ENCODE data around the gene MAP7D1.
A peak's percentile ranks its signal among the peaks of the same experiment; 100 is the strongest.

Gene MAP7D1

DNA sequence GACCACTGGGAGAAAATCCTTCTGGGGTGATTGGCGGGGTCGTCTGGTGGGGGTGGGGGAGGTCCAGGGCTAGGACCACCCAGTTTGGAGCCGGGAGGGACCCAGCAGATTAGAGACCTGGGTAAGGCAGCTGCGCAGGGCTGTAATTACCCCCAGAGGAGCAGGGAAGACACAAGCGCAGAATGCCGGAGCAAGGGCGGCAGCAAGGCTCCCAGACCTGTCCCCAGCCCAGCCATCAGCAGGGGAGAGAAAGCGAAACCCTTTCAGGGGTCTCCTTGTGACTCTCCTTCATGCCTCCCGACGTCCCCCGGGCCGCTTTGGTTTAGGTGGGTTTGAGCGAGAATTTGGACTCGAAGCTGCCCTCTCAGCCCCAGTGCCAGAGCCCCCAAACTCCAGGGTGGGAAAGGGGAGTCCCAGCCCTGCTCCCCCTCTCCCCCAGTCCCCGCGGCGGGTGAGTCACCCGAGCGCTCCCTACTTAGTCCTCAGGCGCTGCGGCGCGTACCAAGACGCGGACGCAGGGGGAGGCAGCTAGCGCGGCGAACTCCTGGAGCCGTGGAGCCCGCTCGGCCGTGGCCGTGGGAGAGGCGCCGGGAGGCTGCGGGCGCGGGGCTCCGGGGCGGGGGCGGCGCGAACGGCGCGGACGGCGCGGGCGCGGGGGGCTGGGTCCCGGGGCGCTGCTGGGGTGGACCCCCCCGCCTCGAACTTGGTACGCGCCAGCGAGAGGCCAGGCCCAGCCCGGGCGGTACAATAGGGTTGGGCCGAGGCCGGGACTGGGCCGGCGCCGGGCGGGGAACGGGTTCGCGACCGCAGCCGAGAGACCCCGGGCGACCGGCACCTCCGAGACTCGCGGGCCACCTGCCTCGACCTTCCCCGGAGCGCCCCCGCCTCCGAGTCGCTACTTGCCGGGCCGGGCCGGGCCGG, at the start of gene MAP7D1:
Gene MAP7D1, plus strand, starts transcription at position 753 of the 921 bp plus-strand sequence. CDS start 258 bp downstream, outside the sequence.
- DNase-seq (ENCODE audit: insufficient read length, low spot score) (peak; percentile 65), FAIRE-seq (no peak)
- TF ChIP-seq, protein P1, sequence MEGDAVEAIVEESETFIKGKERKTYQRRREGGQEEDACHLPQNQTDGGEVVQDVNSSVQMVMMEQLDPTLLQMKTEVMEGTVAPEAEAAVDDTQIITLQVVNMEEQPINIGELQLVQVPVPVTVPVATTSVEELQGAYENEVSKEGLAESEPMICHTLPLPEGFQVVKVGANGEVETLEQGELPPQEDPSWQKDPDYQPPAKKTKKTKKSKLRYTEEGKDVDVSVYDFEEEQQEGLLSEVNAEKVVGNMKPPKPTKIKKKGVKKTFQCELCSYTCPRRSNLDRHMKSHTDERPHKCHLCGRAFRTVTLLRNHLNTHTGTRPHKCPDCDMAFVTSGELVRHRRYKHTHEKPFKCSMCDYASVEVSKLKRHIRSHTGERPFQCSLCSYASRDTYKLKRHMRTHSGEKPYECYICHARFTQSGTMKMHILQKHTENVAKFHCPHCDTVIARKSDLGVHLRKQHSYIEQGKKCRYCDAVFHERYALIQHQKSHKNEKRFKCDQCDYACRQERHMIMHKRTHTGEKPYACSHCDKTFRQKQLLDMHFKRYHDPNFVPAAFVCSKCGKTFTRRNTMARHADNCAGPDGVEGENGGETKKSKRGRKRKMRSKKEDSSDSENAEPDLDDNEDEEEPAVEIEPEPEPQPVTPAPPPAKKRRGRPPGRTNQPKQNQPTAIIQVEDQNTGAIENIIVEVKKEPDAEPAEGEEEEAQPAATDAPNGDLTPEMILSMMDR (IDR thresholded peaks at IDR 0.05; ENCODE audit: insufficient read depth, missing control alignments) = no peak

DNA sequence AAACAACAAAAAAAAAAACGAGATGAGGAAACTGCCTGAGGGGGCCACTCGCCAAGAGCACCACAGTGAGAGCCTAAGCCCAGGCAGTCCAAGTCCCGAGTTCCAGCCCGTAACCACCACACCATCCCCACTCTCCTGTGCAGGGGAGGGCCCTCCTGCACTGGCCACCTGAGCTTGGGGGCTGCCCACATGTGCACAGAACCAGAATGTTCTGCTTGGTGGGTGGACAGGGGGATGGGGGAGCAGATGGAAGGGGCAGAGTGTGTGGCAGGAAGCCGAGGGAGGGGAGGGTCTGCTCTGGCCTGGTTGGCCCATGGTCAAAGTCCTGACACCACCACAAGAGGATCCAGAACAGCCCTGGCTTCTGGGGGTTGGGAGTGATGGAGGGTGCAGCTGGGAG, 49.7 kb upstream of the MAP7D1 start:
- no peak for FAIRE-seq
- TF ChIP-seq, protein P1 (IDR thresholded peaks at IDR 0.05; ENCODE audit: insufficient read depth, missing control alignments) = no peak
- no peak for DNase-seq (ENCODE audit: insufficient read length, low spot score)

DNA sequence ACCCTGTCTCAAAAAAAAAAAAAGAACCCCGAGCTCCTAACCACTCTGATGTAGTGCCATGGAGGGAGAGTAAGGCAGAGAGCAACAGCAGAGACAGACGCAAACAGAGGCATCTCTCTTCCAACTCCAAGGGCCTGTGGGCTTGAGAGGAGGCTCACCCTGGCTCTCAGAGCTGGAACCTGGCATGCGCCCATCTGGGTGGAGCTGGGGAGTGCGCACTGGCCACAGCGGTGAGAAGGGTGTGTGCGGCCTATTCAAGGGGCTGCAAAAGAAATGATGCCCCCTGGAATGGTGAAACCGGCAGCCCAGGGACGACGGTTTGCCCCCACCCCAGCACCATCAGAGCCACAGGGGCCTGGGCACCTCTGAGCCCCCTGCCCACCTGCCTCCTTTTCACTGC, 48.6 kb upstream of the MAP7D1 start:
- DNase-seq (ENCODE audit: insufficient read length, low spot score) (no peak), FAIRE-seq (no peak)
- TF ChIP-seq, protein P1 (IDR thresholded peaks at IDR 0.05; ENCODE audit: insufficient read depth, missing control alignments) = no peak

DNA sequence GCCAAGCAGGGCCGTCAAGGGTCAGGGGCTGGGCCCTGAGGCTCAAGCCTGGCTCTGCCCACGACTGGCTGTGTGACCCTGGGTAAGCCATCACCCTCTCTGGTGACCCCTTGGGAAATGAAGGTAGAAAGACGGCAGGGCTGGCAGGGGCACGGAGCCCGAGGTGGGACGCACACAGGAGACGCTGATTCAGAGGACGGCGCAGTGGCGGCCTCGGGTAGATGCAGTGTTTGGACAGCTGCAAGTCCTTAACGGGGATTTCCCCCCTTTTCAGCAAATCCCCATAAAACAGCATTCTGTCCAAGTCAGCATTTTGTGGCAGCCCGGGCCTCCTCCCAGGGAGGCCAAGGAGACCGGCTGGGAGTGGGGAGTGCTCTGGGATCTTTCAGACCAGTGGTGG, 47.6 kb upstream of the MAP7D1 start:
- FAIRE-seq (no peak), DNase-seq (ENCODE audit: insufficient read length, low spot score) (no peak)
- TF ChIP-seq, protein P1 (IDR thresholded peaks at IDR 0.05; ENCODE audit: insufficient read depth, missing control alignments) = no peak

DNA sequence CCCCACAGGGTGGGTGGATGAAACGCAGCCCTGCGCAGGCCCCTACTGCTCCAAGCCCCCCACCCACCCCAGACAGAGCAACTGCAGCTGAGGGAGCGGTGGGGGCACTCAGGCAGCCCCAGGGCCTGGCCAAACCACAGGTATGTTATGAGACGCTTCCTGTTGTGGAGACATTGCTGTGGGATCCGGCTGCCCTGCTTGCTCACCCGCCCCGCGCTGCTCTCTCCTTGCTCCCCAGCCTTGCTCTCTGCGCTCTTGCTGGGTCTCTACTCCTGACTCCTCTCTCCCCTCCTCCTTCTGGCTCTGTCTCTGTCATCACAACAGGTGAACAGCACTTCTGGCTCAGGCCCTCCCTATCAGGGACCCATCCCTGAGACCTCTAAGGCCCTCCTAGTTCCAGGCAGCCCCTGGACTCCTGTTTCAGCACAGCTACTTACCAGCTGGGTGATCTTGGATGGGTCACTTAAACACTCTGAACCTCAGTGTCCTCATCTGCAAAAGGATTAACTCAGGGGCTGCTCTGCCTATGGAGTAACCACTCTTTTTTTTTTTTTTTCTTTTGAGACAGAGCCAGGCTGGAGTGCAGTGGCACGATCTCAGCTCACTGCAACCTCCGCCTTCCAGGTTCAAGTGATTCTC, 46.8 kb upstream of the MAP7D1 start:
- FAIRE-seq = no peak
- no peak for DNase-seq (ENCODE audit: insufficient read length, low spot score)
- TF ChIP-seq, protein P1 (IDR thresholded peaks at IDR 0.05; ENCODE audit: insufficient read depth, missing control alignments) = no peak

DNA sequence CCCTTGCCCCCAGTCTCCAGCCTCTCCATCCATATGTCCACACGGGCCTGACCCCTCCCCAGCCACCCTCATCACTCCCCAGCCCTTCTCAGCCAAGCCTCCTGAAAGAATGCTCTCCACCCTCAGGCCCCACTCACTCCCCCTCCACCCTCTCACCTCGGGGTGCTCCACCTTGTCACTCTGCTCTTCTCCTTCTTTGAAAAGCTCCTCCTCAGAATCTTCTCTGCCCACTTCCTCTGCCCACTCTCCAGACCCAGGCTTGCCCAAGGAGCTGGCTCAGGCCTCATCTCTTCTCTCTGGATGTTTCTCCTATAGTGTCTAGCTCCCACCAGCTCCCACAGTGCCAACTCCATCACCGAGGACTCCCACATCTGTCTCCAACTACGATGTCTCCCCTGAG, 44.8 kb upstream of the MAP7D1 start:
- FAIRE-seq (no peak), DNase-seq (ENCODE audit: insufficient read length, low spot score) (no peak)
- TF ChIP-seq, protein P1 (IDR thresholded peaks at IDR 0.05; ENCODE audit: insufficient read depth, missing control alignments) = no peak

DNA sequence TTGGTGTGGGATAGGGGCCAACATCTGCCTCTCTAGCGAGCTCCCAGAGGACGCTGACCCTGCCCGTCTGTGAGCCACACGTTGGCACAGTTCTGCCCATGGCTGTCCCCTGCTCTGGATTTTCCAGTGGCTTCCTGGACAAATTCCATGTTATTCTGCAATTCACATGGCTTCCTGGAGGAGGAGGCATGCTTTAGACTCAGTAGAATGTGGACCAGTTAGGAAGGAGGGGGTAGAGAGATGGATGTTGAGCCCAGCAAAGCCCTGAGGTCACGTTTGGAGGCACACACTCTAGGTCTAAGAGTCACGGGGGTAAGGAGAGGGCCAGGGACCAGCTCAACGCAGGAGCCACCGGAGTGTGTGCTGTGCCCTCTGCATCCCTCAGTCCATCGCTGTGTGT, 43.1 kb upstream of the MAP7D1 start:
- no peak for DNase-seq (ENCODE audit: insufficient read length, low spot score)
- TF ChIP-seq, protein P1 (IDR thresholded peaks at IDR 0.05; ENCODE audit: insufficient read depth, missing control alignments) = no peak
- FAIRE-seq = no peak

All from D721Med (cell line).